ENCODE results near the gene XIRP1.

Gene XIRP1

DNA sequence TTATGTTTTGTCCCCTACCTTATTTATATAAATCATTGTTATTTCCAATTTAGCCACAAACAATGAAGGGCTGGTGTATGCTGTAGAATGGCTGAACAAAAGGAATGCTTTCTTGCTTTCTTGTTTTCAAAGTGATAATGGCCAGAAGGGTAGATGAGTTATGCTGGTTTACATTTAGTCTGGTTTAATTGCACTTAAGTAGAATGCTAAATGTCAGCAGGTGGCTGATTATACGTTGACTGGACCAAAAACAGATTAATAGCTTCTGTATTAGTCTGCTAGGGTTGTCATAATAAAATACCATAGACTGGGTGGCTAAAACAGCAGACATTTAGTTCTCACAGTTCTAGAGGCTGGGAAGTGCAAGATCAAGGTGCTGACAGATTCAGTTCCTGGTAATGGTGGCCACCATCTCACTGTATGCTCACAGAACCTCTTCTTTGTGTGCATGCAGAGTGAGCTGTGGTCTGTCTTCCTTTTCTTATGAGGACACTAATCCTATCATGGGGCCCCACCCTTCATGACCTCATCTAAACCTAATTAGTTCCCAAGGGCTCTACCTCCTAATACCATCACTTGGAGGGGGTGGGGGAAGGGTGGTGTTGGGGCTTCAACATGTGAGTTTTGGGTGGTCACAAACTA, 17.1 kb upstream of the XIRP1 start:
- no peak for DNase-seq

DNA sequence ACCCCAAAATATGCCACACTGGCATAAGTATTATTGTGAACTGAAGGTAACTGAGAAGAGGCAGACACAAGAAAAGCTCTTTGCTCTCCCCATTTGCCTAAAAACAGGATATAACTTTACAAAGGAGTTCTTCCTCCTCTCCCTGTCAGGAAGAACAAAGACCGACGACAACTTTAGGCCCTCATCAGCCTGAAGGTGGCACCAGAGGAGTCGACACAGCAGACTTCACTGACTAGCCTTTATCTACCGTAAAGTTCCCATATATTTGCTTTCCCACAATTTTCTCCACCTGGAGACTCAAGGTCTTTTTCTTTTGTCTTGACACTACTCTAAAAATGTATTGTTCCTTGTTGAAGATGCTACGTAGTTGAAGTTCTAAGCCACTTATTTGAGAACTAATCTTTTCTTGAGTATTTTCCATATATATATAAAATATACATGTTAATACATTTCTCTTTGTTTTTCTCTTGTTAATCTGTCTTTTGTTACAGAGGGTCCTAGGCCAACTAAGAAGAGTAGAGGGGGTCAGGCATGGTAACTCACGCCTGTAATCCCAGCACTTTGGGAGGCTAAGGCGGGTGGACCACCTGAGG, 16.2 kb upstream of the XIRP1 start:
- no peak for DNase-seq

- DNase-seq: no peak
These were observed 15.2 kb upstream of the XIRP1 start for GRCh38 chr3:39207361-39208186.

DNA sequence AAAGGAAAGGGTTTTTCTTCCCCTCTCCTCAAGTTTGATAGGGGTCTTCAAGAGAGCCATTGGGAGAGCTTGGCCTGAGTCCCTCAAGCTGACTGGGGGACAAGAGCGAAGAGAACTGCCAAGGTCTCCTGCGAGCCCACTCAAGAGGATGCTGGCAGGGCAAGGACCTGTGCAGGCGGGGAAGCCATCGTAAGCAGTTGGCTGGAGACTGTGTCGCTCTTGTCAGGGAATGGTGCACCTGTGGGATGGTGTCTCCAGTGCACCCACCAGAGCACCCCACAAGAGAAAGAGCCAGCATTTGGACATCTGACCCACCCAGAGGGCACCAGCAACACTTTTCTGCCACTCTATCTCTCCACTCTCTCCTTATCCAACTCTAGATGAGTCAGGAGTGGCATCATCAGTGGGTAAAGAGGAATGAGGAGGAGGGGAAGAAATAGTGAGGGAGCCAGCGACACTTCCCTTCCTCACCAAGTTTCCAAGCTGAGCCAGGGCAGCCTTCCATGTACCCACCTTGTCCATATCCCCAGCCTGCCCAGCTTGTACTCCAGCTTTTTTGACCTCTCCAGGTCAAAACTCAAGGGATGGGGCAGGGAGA, 13.6 kb upstream of the XIRP1 start:
- DNase-seq: no peak

DNA sequence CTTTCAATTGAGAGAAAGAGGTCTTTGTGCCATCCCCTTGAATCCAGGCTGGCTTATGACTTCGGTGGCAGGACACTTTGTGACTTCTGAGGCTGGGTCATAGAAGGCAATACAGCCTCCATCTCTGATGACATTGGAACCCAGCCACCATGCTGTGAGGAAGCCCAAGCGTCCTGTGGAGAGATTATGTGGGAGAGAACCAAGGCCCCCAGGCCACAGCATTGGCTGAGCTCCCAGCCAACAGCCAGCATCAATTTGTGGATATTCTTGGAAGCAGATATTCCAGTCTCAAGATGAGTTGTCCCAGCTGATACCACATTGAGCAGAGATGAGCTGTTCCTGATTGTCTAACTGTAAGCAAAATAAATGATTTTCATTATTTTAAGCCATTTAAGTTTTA, 12.7 kb upstream of the XIRP1 start:
- no peak for DNase-seq

GRCh38 chr3:39203860-39204259, 11.5 kb upstream of the XIRP1 start:
- DNase-seq: no peak

DNA sequence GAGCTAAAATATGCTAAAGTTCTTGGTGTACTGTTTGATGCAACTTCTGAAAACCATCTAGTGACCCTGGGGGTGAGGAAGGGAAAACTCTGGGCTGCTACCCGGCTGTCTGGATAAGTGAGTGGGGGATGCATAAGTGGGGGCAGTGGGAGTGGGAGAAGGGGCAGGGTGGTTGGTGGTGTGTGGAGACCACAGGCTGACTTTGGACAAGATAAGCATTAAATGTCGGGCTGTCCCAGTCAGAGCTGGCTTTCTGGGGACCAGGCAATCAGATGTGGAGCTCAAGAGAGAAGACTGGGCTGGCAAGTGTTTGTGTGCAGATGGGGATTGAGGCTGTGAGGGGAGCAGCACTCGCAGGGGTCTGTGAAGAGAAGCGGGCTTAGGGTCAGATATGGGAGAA, 11.0 kb upstream of the XIRP1 start:
- no peak for DNase-seq

DNA sequence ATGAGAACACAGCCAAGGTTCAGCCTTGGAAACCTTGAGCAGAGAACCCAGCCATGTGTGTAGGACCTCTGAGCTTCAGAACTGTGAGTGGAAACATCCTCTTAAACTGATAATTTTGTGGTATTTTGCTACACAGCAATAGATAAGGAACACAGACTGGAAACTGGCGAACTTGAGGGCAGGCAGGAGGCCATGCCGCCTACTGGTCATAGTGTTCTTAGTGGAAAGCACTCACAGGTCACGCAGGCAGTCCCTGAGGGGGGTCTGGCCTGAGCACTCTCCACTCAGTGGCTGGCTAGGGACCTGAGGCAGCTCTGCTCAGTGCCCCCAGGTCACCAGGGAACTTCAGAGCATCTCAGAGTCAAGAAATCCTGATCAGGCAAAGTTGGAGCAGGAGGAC, 9.7 kb upstream of the XIRP1 start:
- no peak for DNase-seq

DNA sequence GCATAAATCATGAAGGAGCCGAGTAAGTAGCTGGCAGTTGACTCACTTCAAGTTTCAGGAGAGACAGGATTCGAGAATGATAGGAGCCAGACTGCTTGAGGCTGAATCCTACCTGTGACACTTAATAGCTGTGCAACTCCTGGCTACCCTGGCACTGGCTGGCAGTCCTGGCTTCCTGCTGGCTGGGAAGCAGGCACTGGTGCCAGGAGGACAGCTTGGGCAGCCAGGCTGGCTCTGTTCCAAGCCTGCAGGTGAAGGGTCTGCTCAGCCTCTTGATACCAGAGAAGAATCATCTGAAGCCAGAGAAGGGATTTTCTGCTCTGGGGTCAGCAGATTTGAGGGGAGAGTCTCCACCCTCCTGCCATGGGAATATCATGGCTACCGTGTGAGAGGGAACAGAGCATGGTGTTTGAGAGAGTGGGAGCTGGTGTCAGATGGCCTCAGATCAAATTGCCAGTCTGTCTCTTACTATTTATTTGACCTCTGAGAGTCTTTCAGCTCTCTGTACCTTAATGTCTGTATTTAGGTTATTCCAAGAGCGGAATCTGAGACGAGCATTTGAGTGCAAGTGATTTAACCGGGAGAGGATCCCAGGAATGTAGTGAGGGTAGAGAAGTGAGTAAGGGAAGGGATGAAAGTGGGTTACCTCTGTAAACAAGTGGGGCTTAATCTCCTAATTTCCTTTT, 4.4 kb upstream of the XIRP1 start:
- no peak for DNase-seq

DNA sequence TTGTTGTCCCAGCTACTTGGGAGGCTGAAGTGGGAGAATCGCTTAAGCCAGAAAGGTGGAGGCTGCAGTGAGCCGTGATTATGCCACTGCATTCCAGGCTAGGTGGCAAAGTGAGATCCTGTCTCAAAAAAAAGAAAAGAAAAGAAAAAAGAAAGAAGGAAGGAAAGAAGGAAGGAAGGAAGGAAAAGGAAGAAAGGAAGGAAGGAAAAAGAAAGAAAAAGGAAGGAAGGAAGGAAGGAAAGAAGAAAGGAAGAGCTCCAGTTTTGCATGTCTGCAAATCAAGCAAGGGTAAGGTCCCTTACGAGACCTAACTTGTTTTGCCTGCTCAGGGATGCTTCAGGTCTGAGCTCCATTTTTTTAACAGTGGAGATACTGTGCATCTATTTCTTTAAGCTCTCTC, 3.6 kb upstream of the XIRP1 start:
- no peak for DNase-seq

DNA sequence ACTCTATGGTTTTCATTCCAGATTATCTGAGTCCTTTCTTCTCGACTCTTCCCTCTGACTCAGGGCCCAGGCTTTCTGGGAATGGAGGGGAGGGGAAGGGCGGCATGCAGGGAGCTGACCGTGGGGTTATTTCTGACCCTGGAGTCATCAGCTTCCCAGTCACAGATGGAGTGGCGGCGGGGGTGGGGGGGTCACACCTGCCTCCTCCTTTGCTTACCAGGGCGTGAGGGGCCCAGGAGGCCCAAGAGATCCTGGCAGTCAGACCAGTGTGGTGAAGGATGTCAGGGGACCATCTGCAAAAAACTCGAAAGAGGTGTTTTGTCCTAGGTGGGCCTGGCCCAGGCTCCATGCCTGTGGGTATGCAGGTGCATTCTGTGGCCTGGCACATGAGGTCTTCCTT, 996 bp upstream of the XIRP1 start:
- DNase-seq: no peak

- DNase-seq: no peak
These were observed 622 bp downstream of the XIRP1 start for GRCh38 chr3:39191773-39192172.

DNA sequence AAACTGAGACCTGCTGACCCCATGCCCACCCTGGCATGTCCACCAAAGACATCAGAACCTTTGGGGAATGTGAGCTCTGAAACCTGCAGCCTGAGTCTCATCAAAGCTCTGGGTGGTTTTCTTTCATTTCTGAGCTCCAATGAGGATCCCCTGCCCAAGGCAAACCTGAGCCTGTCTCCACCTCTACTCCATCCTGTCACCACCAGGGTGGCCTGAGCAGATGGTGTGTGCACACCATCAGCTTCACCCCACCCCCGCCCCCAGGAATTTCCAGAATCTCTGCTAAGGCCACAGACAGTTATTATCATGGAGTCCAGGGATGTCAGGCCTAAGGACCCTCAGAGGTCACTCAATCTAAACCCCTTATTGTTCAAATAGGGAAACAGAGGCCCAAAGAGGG, 1.3 kb downstream of the XIRP1 start:
- no peak for DNase-seq

- no peak for DNase-seq
These were observed 1.9 kb downstream of the XIRP1 start for GRCh38 chr3:39190281-39191025.

DNA sequence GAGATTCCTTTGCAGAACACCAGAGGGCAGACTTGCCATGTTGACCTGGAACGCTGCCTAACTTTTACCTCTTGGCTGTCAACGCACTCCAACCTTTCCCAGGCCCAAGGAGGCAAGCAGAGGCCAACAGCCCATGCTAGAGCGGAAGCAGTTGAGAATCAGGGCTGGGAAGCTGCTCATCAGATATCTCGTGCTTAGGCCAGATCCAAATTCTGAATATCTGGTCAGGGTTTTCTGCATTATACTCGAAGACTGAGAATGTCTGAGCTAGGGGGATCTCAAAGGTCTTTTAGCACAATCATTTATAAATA, 2.5 kb downstream of the XIRP1 start:
- peak; percentile 47 for DNase-seq

DNA sequence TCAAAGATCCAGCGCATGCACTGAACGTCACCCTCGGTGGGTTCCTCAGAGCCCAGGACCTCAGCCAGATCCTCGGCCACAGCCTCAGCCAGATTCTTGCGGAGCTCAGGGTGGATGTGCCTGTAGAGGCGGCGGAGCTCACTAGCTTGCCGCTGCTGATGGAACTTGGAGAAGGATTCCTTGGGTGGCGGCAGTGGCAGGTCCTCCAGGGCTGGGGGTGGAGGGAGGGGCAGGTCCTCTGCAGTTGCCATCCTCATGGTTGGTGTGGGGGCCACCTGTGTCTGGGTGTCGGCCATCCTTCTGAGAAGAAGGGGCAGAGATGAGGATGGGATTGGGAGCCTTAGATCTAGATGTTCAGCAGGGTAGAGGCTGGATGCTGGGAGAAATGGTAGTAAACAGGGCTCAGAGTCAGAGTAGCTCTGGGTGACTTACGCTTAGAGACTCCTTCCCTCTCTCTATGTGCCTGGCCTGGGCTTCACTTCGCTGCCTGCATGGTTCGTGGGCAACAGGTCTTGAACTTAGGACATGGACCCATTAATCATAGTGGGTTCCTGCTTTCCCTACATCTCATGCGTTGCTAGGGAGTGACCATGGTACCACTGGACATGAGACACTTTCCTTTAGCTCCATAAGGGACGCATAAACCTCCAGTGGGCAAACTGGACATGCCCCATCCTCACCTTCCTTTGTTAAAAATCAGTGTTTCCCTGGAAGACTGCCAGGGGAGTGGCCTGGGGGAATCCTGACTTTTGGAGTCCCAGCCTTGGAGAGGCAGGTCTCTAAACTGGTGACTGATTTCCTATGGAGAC, 3.0 kb downstream of the XIRP1 start:
- no peak for DNase-seq

DNA sequence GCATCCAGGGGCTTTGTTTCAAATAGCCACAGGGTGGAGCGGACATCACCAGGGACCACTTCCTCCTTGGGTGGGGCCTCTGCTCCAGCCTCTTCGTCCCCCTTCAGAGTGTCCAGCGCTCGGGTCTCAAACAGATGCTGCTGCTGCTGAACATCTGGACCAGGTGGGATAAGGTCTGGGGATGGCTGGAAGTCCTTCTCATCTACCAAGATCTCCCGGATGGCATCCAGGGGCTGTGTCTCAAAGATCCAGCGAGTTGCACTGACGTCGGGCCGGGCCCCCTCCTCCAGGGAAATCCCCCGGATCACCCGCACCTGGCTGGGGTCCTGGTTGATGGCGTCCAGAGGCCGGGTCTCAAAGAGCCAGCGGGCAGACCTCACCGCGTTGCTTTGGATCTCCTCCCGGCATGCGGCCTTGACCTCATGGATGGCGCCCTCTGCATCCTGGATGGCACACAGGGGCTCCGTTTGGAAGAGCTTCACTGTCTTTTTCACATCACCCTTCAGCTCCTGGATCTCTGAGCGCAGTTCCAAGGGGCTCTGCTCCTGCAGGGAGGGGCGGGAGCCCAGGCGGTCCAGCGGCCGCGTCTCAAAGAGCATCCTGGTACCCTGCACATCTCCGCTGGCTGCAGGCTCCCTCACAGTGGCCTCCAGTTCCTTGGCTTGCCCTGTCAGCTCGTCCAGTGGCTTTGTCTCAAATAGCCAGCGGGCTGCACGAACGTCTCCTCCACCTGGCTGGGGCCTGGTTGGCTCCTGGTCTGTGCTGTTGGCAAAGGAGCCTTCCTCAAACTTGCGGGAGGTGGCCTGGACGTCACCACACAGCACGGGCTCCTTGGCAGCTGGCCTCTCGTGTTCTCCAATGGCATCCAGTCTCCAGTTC, 3.9 kb downstream of the XIRP1 start:
- DNase-seq: no peak

DNA sequence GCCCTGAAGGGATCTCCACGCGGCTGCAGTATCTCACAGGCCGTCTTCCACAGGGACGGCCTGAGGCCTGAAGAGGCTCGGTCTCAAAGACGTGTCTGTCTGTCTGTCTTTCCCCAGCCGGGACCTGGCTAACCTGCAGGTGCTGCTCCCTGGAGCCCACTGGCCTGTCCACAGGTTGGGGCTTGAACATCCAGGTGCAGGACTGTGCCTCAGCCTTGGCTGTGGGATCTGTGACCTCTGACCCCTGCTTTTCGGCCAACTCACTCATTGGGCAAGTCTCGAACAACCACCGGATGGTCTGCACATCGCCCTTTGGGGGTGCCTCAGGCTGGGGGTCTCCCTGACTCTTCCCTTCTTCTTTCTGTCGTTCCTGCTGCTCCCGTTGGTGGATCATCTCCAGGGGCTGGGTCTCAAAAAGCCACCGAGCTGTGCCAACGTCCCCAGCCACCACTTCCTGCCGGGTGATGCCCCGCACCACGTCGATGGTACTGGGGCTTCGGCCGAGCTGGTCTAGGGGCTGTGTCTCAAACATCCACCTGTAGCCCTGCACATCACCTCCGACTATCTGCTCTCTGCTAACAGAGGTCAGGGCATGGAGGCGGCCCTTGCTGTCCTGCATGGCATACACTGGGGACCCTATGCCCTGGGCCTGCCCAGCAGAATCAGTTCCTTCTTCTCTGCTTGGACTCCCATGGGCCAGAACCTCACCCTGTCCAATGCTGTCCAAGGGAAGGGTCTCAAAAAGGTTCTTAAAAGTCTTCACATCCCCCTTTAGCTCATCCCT, 4.8 kb downstream of the XIRP1 start:
- DNase-seq: no peak

DNA sequence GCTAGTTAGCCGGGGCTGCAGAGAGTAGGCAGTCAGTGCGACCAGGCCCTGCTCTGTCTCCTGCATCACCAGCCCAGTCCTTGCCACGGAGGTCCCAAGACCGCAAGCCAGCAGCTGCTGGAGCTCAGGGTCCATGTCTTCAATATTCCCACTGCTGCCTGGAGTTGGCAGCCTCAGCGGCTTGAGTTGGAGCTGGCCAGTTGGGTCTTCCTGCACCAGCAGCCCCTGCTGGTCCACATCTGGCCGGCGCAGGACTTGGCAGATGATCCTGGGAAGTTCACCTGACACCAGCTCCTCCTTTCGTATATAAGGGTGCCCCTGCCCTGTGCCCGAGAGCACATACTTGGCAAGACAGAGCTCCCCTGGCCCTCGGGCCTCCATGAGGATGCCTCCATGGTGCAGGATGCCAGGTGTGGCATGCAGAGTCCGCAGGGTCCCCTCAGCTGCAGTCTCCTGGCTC, 5.7 kb downstream of the XIRP1 start:
- DNase-seq: no peak

All from NCI-H2227 treated with DMSO at 0.1 percent for 48 hours (cell line).